AG04450 (cell line): ENCODE results near the gene TRMT112. TPM values are rescaled to one million over a fixed set of nuclear protein-coding genes. Genes with fewer than 3 reads are reported as not detected.
"Not testable (repeated sequence)": the region's sequence is repeated elsewhere in the genome, so short reads cannot be mapped to it uniquely, and the experiment has no call there.

Experiments
- CTCF ChIA-PET: fragments of 300-600, 350-600 bp; formaldehyde crosslinking; extraction: SDS; loops from one replicate; lab custom pipeline; 2022; ENCODE audit warnings: antibody characterized with exemption, inconsistent platforms; lab: Charles Lee
- POLR2A ChIA-PET: fragments of 350-600 bp; formaldehyde crosslinking; extraction: SDS; loops from one replicate; lab custom pipeline; 2021; ENCODE audit warnings: antibody characterized with exemption, inconsistent platforms; lab: Yijun Ruan, JAX
- DNase-seq: peaks from one replicate; pipeline ENCODE4 v3.0.0-alpha.2; 2011; ENCODE audit warnings: low read depth, low spot score
- H3K27ac ChIP-seq: one replicate; pipeline ENCODE4 v1.5.1; 2012; ENCODE audit warnings: low read depth, low read length, control low read depth
- H3K27me3 ChIP-seq: one replicate; pipeline ENCODE4 v1.6.0; 2012; ENCODE audit warnings: low read length; ENCODE audit not compliant: control insufficient read depth, insufficient read depth
- H3K4me3 ChIP-seq: 2 replicates; pipeline ENCODE4 v1.5.1; 2011; ENCODE audit warnings: mild to moderate bottlenecking, low read depth, low read length, control low read depth
- H3K9me3 ChIP-seq: 2 replicates; pipeline ENCODE4 v1.5.1; 2012; ENCODE audit warnings: low read length; ENCODE audit not compliant: control insufficient read depth, insufficient read depth
- CTCF ChIP-seq: IDR thresholded peaks from 2 replicates; pipeline ENCODE4 v1.5.1; 2011; ENCODE audit warnings: low read depth, low read length, control low read depth, inconsistent platforms
- polyA plus RNA-seq: library from polyadenylated mRNA; depleted of rRNA; stranded (reverse); fragments of >200 nt; gene quantifications from 2 replicates; pipeline ENCODE4 v1.2.3, GENCODE V29; 2011

The TRMT112 gene
- polyA plus RNA-seq, 1 experiment, result 194 TPM

GRCh38 chr11:64327375-64327774 lies 10.0 kb upstream of the TRMT112 start:
- H3K4me3 ChIP-seq, result no peak overlapping the region
- POLR2A ChIA-PET, result interaction anchor here (1.5 kb wide), 1 partner anchor 10 kb away, joined by 4 read pairs; the partner anchor contains the start of genes PRDX5 and TRMT112
- H3K27me3 ChIP-seq, result peaks cover 3% of the 10 kb centered on the region
- no peak for TF ChIP-seq CTCF
- no peak for DNase-seq
- CTCF ChIA-PET, result interaction anchor here (0.9 to 1.3 kb wide), 3 partner anchors 15 to 28 kb away, joined by 3 to 5 read pairs (median 3); no protein-coding TSS in a partner anchor
- H3K27ac ChIP-seq, result no peak overlapping the region
- H3K9me3 ChIP-seq, result no peaks in the 10 kb centered on the region

GRCh38 chr11:64324692-64325469 lies 7.5 kb upstream of the TRMT112 start:
- H3K27me3 ChIP-seq, result peaks cover 3% of the 10 kb centered on the region
- H3K9me3 ChIP-seq, result no peaks in the 10 kb centered on the region
- DNase-seq, result no peak
- POLR2A ChIA-PET, result interaction anchor here (0.7 kb wide), 1 partner anchor 17 kb away, joined by 4 read pairs; no protein-coding TSS in a partner anchor
- TF ChIP-seq CTCF, result no peak
- H3K27ac ChIP-seq, result no peak overlapping the region
- H3K4me3 ChIP-seq, result no peak overlapping the region
- CTCF ChIA-PET, result interaction anchor here (0.6 to 1.3 kb wide), 4 partner anchors 8 to 1906 kb away, joined by 3 to 12 read pairs (median 4); partner anchors contain the start of gene SCGB1A1

- CTCF ChIA-PET, result interaction anchor here (1.0 kb wide), 2 partner anchors 9 to 31 kb away, joined by 3 read pairs; no protein-coding TSS in a partner anchor
- POLR2A ChIA-PET, result interaction anchor here (0.5 kb wide), 1 partner anchor 154 kb away, joined by 3 read pairs; no protein-coding TSS in a partner anchor
- not testable (repeated sequence) for H3K9me3 ChIP-seq, DNase-seq, H3K4me3 ChIP-seq, H3K27me3 ChIP-seq, H3K27ac ChIP-seq
Observed at GRCh38 chr11:64323984-64324383, 6.6 kb upstream of the TRMT112 start.

- CTCF ChIA-PET, result interaction anchor here (1.0 to 1.4 kb wide), 2 partner anchors 32 to 119 kb away, joined by 3 read pairs; no protein-coding TSS in a partner anchor
Observed at GRCh38 chr11:64323373-64323772, 6.0 kb upstream of the TRMT112 start.

GRCh38 chr11:64322925-64323260 lies 5.5 kb upstream of the TRMT112 start:
- no peaks in the 10 kb centered on the region for H3K27me3 ChIP-seq
- TF ChIP-seq CTCF, result no peak
- no peak for DNase-seq
- H3K9me3 ChIP-seq, result no peaks in the 10 kb centered on the region; the same call in 1 of the 2 replicates
- H3K27ac ChIP-seq, result no peak overlapping the region
- H3K4me3 ChIP-seq, result no peak overlapping the region
- CTCF ChIA-PET, result interaction anchor here (1.4 kb wide), 1 partner anchor 118 kb away, joined by 3 read pairs; no protein-coding TSS in a partner anchor
- POLR2A ChIA-PET, result no interaction called here

More at GRCh38 chr11:64323373-64323772, 6.0 kb upstream of the TRMT112 start:
- Histone ChIP-seq H3K27me3 (no peaks in the 10 kb centered on the region), H3K4me3 (no peak overlapping the region), H3K9me3 (no peaks in the 10 kb centered on the region; the same call in 1 of the 2 replicates), H3K27ac (no peak overlapping the region)
- POLR2A ChIA-PET, result interaction anchor here (0.5 kb wide), 1 partner anchor 153 kb away, joined by 3 read pairs; no protein-coding TSS in a partner anchor
- TF ChIP-seq CTCF, result no peak
- DNase-seq, result no peak
